OCI-LY3 (cell line): ENCODE measurements around the gene CHD1L.
A peak's percentile ranks its signal among the peaks of the same experiment; 100 is the strongest.
"Not testable (repeated sequence)": the region's sequence is repeated elsewhere in the genome, so short reads cannot be mapped to it uniquely, and the experiment has no call there.

Experiments used
- H2AFZ ChIP-seq: fragments of 200-600, 300-600 bp; shearing (Covaris generic); 2 replicates; pipeline ENCODE4 v1.6.0; 2014; ENCODE audit warnings: antibody characterized with exemption, low read depth, low read length
- H3K27ac ChIP-seq: fragments of 200-600, 300-600 bp; sonication (generic); 2 replicates; pipeline ENCODE4 v1.5.1; 2014; ENCODE audit warnings: mild to moderate bottlenecking, low read length, moderate library complexity, mixed read lengths
- H3K27me3 ChIP-seq: fragments of 200-600, 300-600 bp; sonication (generic); 2 replicates; pipeline ENCODE4 v1.6.1; 2014; ENCODE audit warnings: low read depth, low read length, mixed read lengths
- H3K36me3 ChIP-seq: fragments of 200-600, 300-600 bp; sonication (generic); replicated peaks from 2 replicates; pipeline ENCODE3; 2014; ENCODE audit warnings: low read depth, low read length, mixed read lengths
- H3K4me1 ChIP-seq: fragments of 300-600, 200-600 bp; sonication (generic); 2 replicates; pipeline ENCODE4 v1.6.1; 2014; ENCODE audit warnings: low read length, mixed read lengths
- H3K4me2 ChIP-seq: fragments of 200-600, 300-600 bp; sonication (generic); 2 replicates; pipeline ENCODE4 v1.6.1; 2014; ENCODE audit warnings: low read length, mixed read lengths
- H3K4me3 ChIP-seq: fragments of 300-600, 200-600 bp; sonication (generic); 2 replicates; pipeline ENCODE4 v1.5.1; 2014; ENCODE audit warnings: antibody characterized with exemption, mild to moderate bottlenecking, low read length, moderate library complexity
- H3K79me2 ChIP-seq: fragments of 300-600, 200-600 bp; shearing (Covaris generic); 2 replicates; pipeline ENCODE4 v1.6.1; 2014; ENCODE audit warnings: mild to moderate bottlenecking, low read length, mixed read lengths
- H3K9ac ChIP-seq: fragments of 300-600, 200-600 bp; shearing (Covaris generic); 2 replicates; pipeline ENCODE4 v1.6.0; 2014; ENCODE audit warnings: mild to moderate bottlenecking, low read length, moderate library complexity
- H3K9me3 ChIP-seq: fragments of 200-600, 300-600 bp; shearing (Covaris generic); 2 replicates; pipeline ENCODE4 v1.6.1; 2014; ENCODE audit warnings: low read length, mixed read lengths; ENCODE audit not compliant: insufficient read depth
- H4K20me1 ChIP-seq: fragments of 200-600, 300-600 bp; sonication (generic); 2 replicates; pipeline ENCODE4 v1.6.1; 2016; ENCODE audit warnings: low read length, mixed read lengths; ENCODE audit not compliant: insufficient read depth
- CTCF ChIP-seq: fragments of 200-600, 300-600 bp; sonication (generic); IDR thresholded peaks from 2 replicates; pipeline ENCODE4 v1.5.1; 2014; ENCODE audit warnings: antibody characterized with exemption, low read length, low read depth
- EZH2phosphoT487 ChIP-seq: fragments of 200-600 bp; shearing (Covaris generic); IDR thresholded peaks from 2 replicates; pipeline ENCODE4 v1.6.1; 2018; ENCODE audit warnings: antibody characterized with exemption, mixed run types, low read depth

Gene CHD1L

GRCh38 chr1:147242449-147243227 is at the start of gene CHD1L:
TSS of gene CHD1L (plus strand) at chr1:147242684. CDS start at chr1:147242704, 20 bp downstream.
- H4K20me1 ChIP-seq = peaks cover 23% of the 10 kb centered on the region
- no peaks in the 10 kb centered on the region for H3K27me3 ChIP-seq
- H3K4me1 ChIP-seq = peaks cover 31% of the 10 kb centered on the region
- peak within 1 kb of the TSS; percentile 68 for H3K27ac ChIP-seq
- TF ChIP-seq EZH2phosphoT487 (no peak), CTCF (peak; percentile 91)
- H3K79me2 ChIP-seq = peaks cover 50% of the 10 kb centered on the region
- peaks cover 17% of the 10 kb centered on the region for H3K36me3 ChIP-seq
- peak within 1 kb of the TSS; percentile 97 for H2AFZ ChIP-seq
- H3K4me2 ChIP-seq = peak within 1 kb of the TSS; percentile 92
- peak within 1 kb of the TSS; percentile 91 for H3K4me3 ChIP-seq
- H3K9me3 ChIP-seq = no peaks in the 10 kb centered on the region
- peak within 1 kb of the TSS; percentile 91 for H3K9ac ChIP-seq

GRCh38 chr1:147197324-147197723 is 45.2 kb upstream of the CHD1L start:
- H2AFZ ChIP-seq, H3K4me3 ChIP-seq, H3K4me1 ChIP-seq, H3K9ac ChIP-seq, H3K27me3 ChIP-seq, H3K27ac ChIP-seq, H3K4me2 ChIP-seq, H3K36me3 ChIP-seq, H4K20me1 ChIP-seq, H3K9me3 ChIP-seq, H3K79me2 ChIP-seq: not testable (repeated sequence)

GRCh38 chr1:147201276-147201675 is 41.2 kb upstream of the CHD1L start:
- H3K36me3 ChIP-seq = no peaks in the 10 kb centered on the region
- no peaks in the 10 kb centered on the region for H3K9me3 ChIP-seq
- H3K9ac ChIP-seq = no peak overlapping the region
- H3K27ac ChIP-seq = no peak overlapping the region
- H4K20me1 ChIP-seq = no peaks in the 10 kb centered on the region
- no peak overlapping the region for H3K4me2 ChIP-seq
- no peak overlapping the region for H2AFZ ChIP-seq
- TF ChIP-seq CTCF (no peak), EZH2phosphoT487 (no peak)
- no peaks in the 10 kb centered on the region for H3K27me3 ChIP-seq
- H3K4me3 ChIP-seq = no peak overlapping the region
- no peaks in the 10 kb centered on the region for H3K79me2 ChIP-seq
- H3K4me1 ChIP-seq = peaks cover 5% of the 10 kb centered on the region

GRCh38 chr1:147201786-147202185 is 40.7 kb upstream of the CHD1L start:
- Histone ChIP-seq H3K79me2 (no peaks in the 10 kb centered on the region), H3K27ac (no peak overlapping the region), H2AFZ (no peak overlapping the region), H3K4me1 (peaks cover 5% of the 10 kb centered on the region), H3K27me3 (no peaks in the 10 kb centered on the region), H3K4me3 (no peak overlapping the region), H3K36me3 (no peaks in the 10 kb centered on the region), H3K9me3 (no peaks in the 10 kb centered on the region), H3K4me2 (no peak overlapping the region), H4K20me1 (no peaks in the 10 kb centered on the region), H3K9ac (no peak overlapping the region)
- TF ChIP-seq EZH2phosphoT487 = no peak
- no peak for TF ChIP-seq CTCF
